GM23338 (cell line): Measurements from ENCODE around the gene PRELID3B.

Experiments used
- CREB1 ChIP-seq: fragments of 250-450 bp; sonication (Bioruptor Pico); IDR thresholded peaks from 2 replicates; pipeline ENCODE4 v1.5.0; 2020; ENCODE audit warnings: low read depth, mild to moderate bottlenecking, moderate library complexity
- CTCF ChIP-seq, 2 experiments: fragments of 200-600 bp in 1 of 2; sonication (generic) in 1 of 2; conservative IDR thresholded peaks; 2 replicates each; pipeline versions ENCODE4 v1.5.1 to v1.6.1; 2016 to 2017; ENCODE audit warnings: antibody characterized with exemption in 2 of 2, low read depth in 2 of 2, mild to moderate bottlenecking in 2 of 2, moderate library complexity in 1 of 2
- ETS1 ChIP-seq: IDR thresholded peaks from 2 replicates; pipeline ENCODE4 v1.6.1; 2016; ENCODE audit warnings: antibody characterized with exemption
- EZH2 ChIP-seq: fragments of 200-600 bp; sonication (generic); IDR thresholded peaks from one replicate; pipeline ENCODE4 v1.8.0; 2017; ENCODE audit warnings: antibody characterized with exemption, mild to moderate bottlenecking, low read depth; ENCODE audit not compliant: unreplicated experiment
- EZH2phosphoT487 ChIP-seq: fragments of 200-600 bp; sonication (generic); IDR thresholded peaks from one replicate; pipeline ENCODE4 v1.8.1; 2018; ENCODE audit warnings: antibody characterized with exemption; ENCODE audit not compliant: unreplicated experiment
- JUNB ChIP-seq: IDR thresholded peaks from one replicate; pipeline ENCODE4 v1.6.1; 2016; ENCODE audit warnings: antibody characterized with exemption; ENCODE audit not compliant: unreplicated experiment
- NANOG ChIP-seq: IDR thresholded peaks from 2 replicates; pipeline ENCODE4 v1.6.1; 2016; ENCODE audit warnings: antibody characterized with exemption, borderline replicate concordance
- POLR2AphosphoS5 ChIP-seq: IDR thresholded peaks from 2 replicates; pipeline ENCODE4 v1.6.1; 2016; ENCODE audit warnings: antibody characterized with exemption, low read depth
- REST ChIP-seq: IDR thresholded peaks from one replicate; pipeline ENCODE4 v1.6.1; 2018; ENCODE audit warnings: antibody characterized with exemption; ENCODE audit not compliant: unreplicated experiment
- STAT1 ChIP-seq: IDR thresholded peaks from one replicate; pipeline ENCODE4 v1.6.1; 2016; ENCODE audit warnings: antibody characterized with exemption; ENCODE audit not compliant: unreplicated experiment
- ZNF331 ChIP-seq: fragments of 250-450 bp; sonication (Bioruptor Pico); IDR thresholded peaks from 2 replicates; pipeline ENCODE4 v1.5.0; 2020; ENCODE audit warnings: low read depth, mild to moderate bottlenecking, moderate library complexity
- ZNF462 ChIP-seq: fragments of 250-450 bp; sonication (Bioruptor Pico); IDR thresholded peaks from 2 replicates; pipeline ENCODE4 v1.5.0; 2020; ENCODE audit warnings: mild to moderate bottlenecking, moderate library complexity

- no peak for TF ChIP-seq CTCF (conservative IDR thresholded peaks at IDR 0.05; ENCODE audit: low read depth in 2 of 2)
- TF ChIP-seq POLR2AphosphoS5 = no peak
- TF ChIP-seq ETS1 = no peak
- TF ChIP-seq EZH2 = no peak
- TF ChIP-seq EZH2phosphoT487 = no peak
- TF ChIP-seq CREB1 = no peak
- TF ChIP-seq REST = no peak
- TF ChIP-seq JUNB = no peak
- TF ChIP-seq NANOG = no peak
- no peak for TF ChIP-seq ZNF462 (CRISPR knock-in tag)
- no peak for TF ChIP-seq ZNF331 (CRISPR knock-in tag)
- no peak for TF ChIP-seq STAT1
Observed at GRCh38 chr20:59013031-59013951, 29.3 kb downstream of the PRELID3B start.
